T-helper 17 cell (primary cell): ENCODE measurements around the gene SDC1. TPM values are rescaled to one million over a fixed set of nuclear protein-coding genes. Genes with fewer than 3 reads are reported as not detected.
"Not testable (repeated sequence)": the region's sequence is repeated elsewhere in the genome, so short reads cannot be mapped to it uniquely, and the experiment has no call there.

Source experiments
- ATAC-seq: fragments of 150-1000 bp; cut with Tn5 transposase; 2 replicates; pipeline ENCODE4 v1.10.0; 2021; ENCODE audit warnings: mild to moderate bottlenecking, moderate library complexity
- DNase-seq, 3 donors: peaks; one replicate each; pipeline versions ENCODE4 v3.0.0 to v3.0.0-alpha.2; 2020 to 2021
- H3K9me3 ChIP-seq: one replicate; pipeline ENCODE4 v1.7.0; 2013; ENCODE audit warnings: low read length, mild to moderate bottlenecking; ENCODE audit not compliant: control insufficient read depth, poor library complexity, severe bottlenecking
- H3K27ac Mint-ChIP-seq: one replicate; pipeline ENCODE4 v1.8.0; 2022; ENCODE audit warnings: mild to moderate bottlenecking, moderate library complexity, mixed read lengths
- H3K27me3 Mint-ChIP-seq: one replicate; pipeline ENCODE4 v1.8.0; 2022; ENCODE audit warnings: mixed read lengths
- H3K36me3 Mint-ChIP-seq: one replicate; pipeline ENCODE4 v1.8.0; 2022; ENCODE audit warnings: low read depth, mixed read lengths
- H3K4me1 Mint-ChIP-seq: one replicate; pipeline ENCODE4 v1.8.0; 2022; ENCODE audit warnings: mild to moderate bottlenecking, mixed read lengths
- H3K4me3 Mint-ChIP-seq: one replicate; pipeline ENCODE4 v1.8.0; 2022; ENCODE audit warnings: mild to moderate bottlenecking, moderate library complexity, mixed read lengths
- total RNA-seq, 4 donors: library from RNA in 2 of 4; stranded (reverse) in 2 of 4; gene quantifications; one replicate each; pipeline ENCODE4 v1.2.3 and lab custom pipeline; 2022 to 2026

The SDC1 gene
- total RNA-seq, 2 donors from 2014 or later: not detected

- not testable (repeated sequence) for H3K4me3 Mint-ChIP-seq, DNase-seq, H3K9me3 ChIP-seq, H3K36me3 Mint-ChIP-seq, H3K4me1 Mint-ChIP-seq, H3K27ac Mint-ChIP-seq, ATAC-seq
- H3K27me3 Mint-ChIP-seq: peaks cover 17% of the 10 kb centered on the region
Observed at GRCh38 chr2:20195016-20195411, 29.9 kb downstream of the SDC1 start.

GRCh38 chr2:20194097-20195015 is 30.6 kb downstream of the SDC1 start:
- Mint-ChIP-seq H3K27ac (no peak overlapping the region), H3K27me3 (peaks cover 19% of the 10 kb centered on the region), H3K4me3 (no peak overlapping the region), H3K36me3 (no peaks in the 10 kb centered on the region), H3K4me1 (peaks cover 5% of the 10 kb centered on the region)
- ATAC-seq (no peak), DNase-seq (no peak)
- no peaks in the 10 kb centered on the region for H3K9me3 ChIP-seq

GRCh38 chr2:20193185-20193584 is 31.7 kb downstream of the SDC1 start:
- H3K27ac Mint-ChIP-seq: no peak overlapping the region
- peaks cover 6% of the 10 kb centered on the region for H3K4me1 Mint-ChIP-seq
- H3K27me3 Mint-ChIP-seq: peaks cover 16% of the 10 kb centered on the region
- H3K9me3 ChIP-seq: no peaks in the 10 kb centered on the region
- DNase-seq (no peak), ATAC-seq (no peak)
- H3K36me3 Mint-ChIP-seq: no peaks in the 10 kb centered on the region
- no peak overlapping the region for H3K4me3 Mint-ChIP-seq

GRCh38 chr2:20192781-20193180 is 32.1 kb downstream of the SDC1 start:
- ATAC-seq (no peak), DNase-seq (no peak)
- Mint-ChIP-seq H3K27me3 (peaks cover 12% of the 10 kb centered on the region), H3K4me1 (peaks cover 6% of the 10 kb centered on the region), H3K4me3 (no peak overlapping the region), H3K36me3 (no peaks in the 10 kb centered on the region), H3K27ac (no peak overlapping the region)
- no peaks in the 10 kb centered on the region for H3K9me3 ChIP-seq

- H3K27me3 Mint-ChIP-seq: peaks cover 8% of the 10 kb centered on the region
- no peak overlapping the region for H3K27ac Mint-ChIP-seq
- ATAC-seq: no peak
Observed at GRCh38 chr2:20191714-20192569, 33.0 kb downstream of the SDC1 start.

GRCh38 chr2:20190876-20191713 is 33.8 kb downstream of the SDC1 start:
- peaks cover 8% of the 10 kb centered on the region for H3K27me3 Mint-ChIP-seq
- peaks cover 5% of the 10 kb centered on the region for H3K4me1 Mint-ChIP-seq
- H3K4me3 Mint-ChIP-seq: no peak overlapping the region
- no peaks in the 10 kb centered on the region for H3K9me3 ChIP-seq
- ATAC-seq (no peak), DNase-seq (no peak)
- H3K27ac Mint-ChIP-seq: no peak overlapping the region
- no peaks in the 10 kb centered on the region for H3K36me3 Mint-ChIP-seq

More at GRCh38 chr2:20191714-20192569, 33.0 kb downstream of the SDC1 start:
- Mint-ChIP-seq H3K4me3 (no peak overlapping the region), H3K36me3 (no peaks in the 10 kb centered on the region), H3K4me1 (peaks cover 6% of the 10 kb centered on the region)
- no peaks in the 10 kb centered on the region for H3K9me3 ChIP-seq
- no peak for DNase-seq

GRCh38 chr2:20190170-20190569 is 34.8 kb downstream of the SDC1 start:
- no peak for ATAC-seq
- peaks cover 8% of the 10 kb centered on the region for H3K27me3 Mint-ChIP-seq
- peaks cover 4% of the 10 kb centered on the region for H3K4me1 Mint-ChIP-seq
- no peaks in the 10 kb centered on the region for H3K36me3 Mint-ChIP-seq
- no peak overlapping the region for H3K4me3 Mint-ChIP-seq
- peak overlapping the region; percentile 78 for H3K27ac Mint-ChIP-seq
- H3K9me3 ChIP-seq: no peaks in the 10 kb centered on the region
- DNase-seq: no peak

- Mint-ChIP-seq H3K27me3 (peaks cover 11% of the 10 kb centered on the region), H3K4me1 (peaks cover 4% of the 10 kb centered on the region), H3K36me3 (no peaks in the 10 kb centered on the region), H3K4me3 (no peak overlapping the region), H3K27ac (peak overlapping the region; percentile 78)
- no peak for DNase-seq
- ATAC-seq: no peak
- H3K9me3 ChIP-seq: no peaks in the 10 kb centered on the region
Observed at GRCh38 chr2:20189299-20189931, 35.5 kb downstream of the SDC1 start.

- Mint-ChIP-seq H3K4me1 (peaks cover 4% of the 10 kb centered on the region), H3K27ac (no peak overlapping the region), H3K4me3 (no peak overlapping the region), H3K27me3 (peaks cover 14% of the 10 kb centered on the region), H3K36me3 (no peaks in the 10 kb centered on the region)
- ATAC-seq: no peak
- H3K9me3 ChIP-seq: no peaks in the 10 kb centered on the region
- DNase-seq: no peak
Observed at GRCh38 chr2:20188851-20189250, 36.1 kb downstream of the SDC1 start.

GRCh38 chr2:20188201-20188600 is 36.7 kb downstream of the SDC1 start:
- H3K9me3 ChIP-seq: no peaks in the 10 kb centered on the region
- H3K4me1 Mint-ChIP-seq: peaks cover 4% of the 10 kb centered on the region
- peaks cover 19% of the 10 kb centered on the region for H3K27me3 Mint-ChIP-seq
- H3K27ac Mint-ChIP-seq: no peak overlapping the region
- DNase-seq (no peak), ATAC-seq (no peak)
- H3K4me3 Mint-ChIP-seq: no peak overlapping the region
- H3K36me3 Mint-ChIP-seq: no peaks in the 10 kb centered on the region

GRCh38 chr2:20187331-20187730 is 37.6 kb downstream of the SDC1 start:
- H3K36me3 Mint-ChIP-seq: no peaks in the 10 kb centered on the region
- H3K4me1 Mint-ChIP-seq: peaks cover 4% of the 10 kb centered on the region
- H3K27me3 Mint-ChIP-seq: peaks cover 22% of the 10 kb centered on the region
- DNase-seq: no peak
- no peaks in the 10 kb centered on the region for H3K9me3 ChIP-seq
- no peak for ATAC-seq
- H3K27ac Mint-ChIP-seq: no peak overlapping the region
- H3K4me3 Mint-ChIP-seq: no peak overlapping the region

- no peak overlapping the region for H3K4me3 Mint-ChIP-seq
- ATAC-seq (no peak), DNase-seq (no peak)
- no peaks in the 10 kb centered on the region for H3K36me3 Mint-ChIP-seq
- H3K4me1 Mint-ChIP-seq: peaks cover 4% of the 10 kb centered on the region
- peaks cover 26% of the 10 kb centered on the region for H3K27me3 Mint-ChIP-seq
- H3K9me3 ChIP-seq: no peaks in the 10 kb centered on the region
- H3K27ac Mint-ChIP-seq: no peak overlapping the region
Observed at GRCh38 chr2:20186855-20187187, 38.1 kb downstream of the SDC1 start.
